H9 (cell line): ENCODE results near the gene NCF1. TPM values are rescaled to one million over a fixed set of nuclear protein-coding genes. Genes with fewer than 3 reads are reported as not detected.
"Not testable (repeated sequence)": the region's sequence is repeated elsewhere in the genome, so short reads cannot be mapped to it uniquely, and the experiment has no call there.

Source experiments
- DNase-seq: peaks from one replicate; pipeline ENCODE4 v3.0.0-alpha.2; 2017
- H2AFZ ChIP-seq: one replicate; pipeline ENCODE4 v1.6.1; 2013; ENCODE audit warnings: mild to moderate bottlenecking, low read length, control low read depth, moderate library complexity
- H2AK5ac ChIP-seq: 2 replicates; pipeline ENCODE4 v1.6.1; 2013; ENCODE audit warnings: low read length, control low read depth, mixed read lengths; ENCODE audit not compliant: insufficient read length
- H2BK120ac ChIP-seq: one replicate; pipeline ENCODE4 v1.6.1; 2013; ENCODE audit warnings: low read depth, mild to moderate bottlenecking, low read length, control low read depth, inconsistent platforms; ENCODE audit not compliant: poor library complexity, severe bottlenecking
- H2BK12ac ChIP-seq: 2 replicates; pipeline ENCODE4 v1.6.1; 2013; ENCODE audit warnings: low read length, control low read depth, mixed read lengths, low read depth; ENCODE audit not compliant: insufficient read length
- H2BK15ac ChIP-seq: 2 replicates; pipeline ENCODE4 v1.6.1; 2013; ENCODE audit warnings: low read depth, low read length, control low read depth
- H2BK20ac ChIP-seq: one replicate; pipeline ENCODE4 v1.6.1; 2013; ENCODE audit warnings: low read depth, mild to moderate bottlenecking, low read length, control low read depth, inconsistent platforms; ENCODE audit not compliant: poor library complexity, severe bottlenecking
- H2BK5ac ChIP-seq: 2 replicates; pipeline ENCODE4 v1.6.1; 2013; ENCODE audit warnings: low read length, control low read depth, mixed read lengths; ENCODE audit not compliant: insufficient read length
- H3K14ac ChIP-seq: 2 replicates; pipeline ENCODE4 v1.6.1; 2013; ENCODE audit warnings: low read length, control low read depth; ENCODE audit not compliant: insufficient read depth
- H3K18ac ChIP-seq: 2 replicates; pipeline ENCODE4 v1.6.1; 2013; ENCODE audit warnings: low read depth, mild to moderate bottlenecking, mixed read lengths, low read length, control low read depth; ENCODE audit not compliant: insufficient read length
- H3K23ac ChIP-seq: 2 replicates; pipeline ENCODE4 v1.6.1; 2013; ENCODE audit warnings: low read length, control low read depth, mixed read lengths, low read depth; ENCODE audit not compliant: insufficient read length
- H3K23me2 ChIP-seq: 2 replicates; pipeline ENCODE4 v1.6.1; 2013; ENCODE audit warnings: low read depth, mild to moderate bottlenecking, mixed read lengths, low read length, control low read depth; ENCODE audit not compliant: insufficient read length, poor library complexity, severe bottlenecking
- H3K27ac ChIP-seq: 2 replicates; pipeline ENCODE4 v1.5.1; 2013; ENCODE audit warnings: low read length, control low read depth, mixed read lengths, low read depth; ENCODE audit not compliant: insufficient read length
- H3K27me3 ChIP-seq: 2 replicates; pipeline ENCODE4 v1.6.1; 2013; ENCODE audit warnings: low read length, control low read depth, inconsistent platforms; ENCODE audit not compliant: insufficient read depth
- H3K4ac ChIP-seq: 2 replicates; pipeline ENCODE4 v1.6.1; 2013; ENCODE audit warnings: low read depth, mild to moderate bottlenecking, control low read depth, inconsistent platforms, low read length, moderate library complexity
- H3K4me1 ChIP-seq: 2 replicates; pipeline ENCODE4 v1.6.1; 2013; ENCODE audit warnings: low read length, control low read depth, inconsistent platforms; ENCODE audit not compliant: insufficient read depth
- H3K4me2 ChIP-seq: 2 replicates; pipeline ENCODE4 v1.6.1; 2013; ENCODE audit warnings: low read length, control low read depth, mixed read lengths; ENCODE audit not compliant: insufficient read length, insufficient read depth
- H3K56ac ChIP-seq: 2 replicates; pipeline ENCODE4 v1.6.1; 2013; ENCODE audit warnings: low read depth, mild to moderate bottlenecking, mixed read lengths, low read length, control low read depth; ENCODE audit not compliant: insufficient read length
- H3K79me1 ChIP-seq: 2 replicates; pipeline ENCODE4 v1.6.1; 2013; ENCODE audit warnings: low read depth, mild to moderate bottlenecking, moderate library complexity, low read length, control low read depth, inconsistent platforms; ENCODE audit not compliant: insufficient read depth, poor library complexity, severe bottlenecking
- H3K79me2 ChIP-seq: 2 replicates; pipeline ENCODE4 v1.6.1; 2013; ENCODE audit warnings: low read length, control low read depth, inconsistent platforms; ENCODE audit not compliant: insufficient read depth
- H3K9ac ChIP-seq: 2 replicates; pipeline ENCODE4 v1.6.1; 2013; ENCODE audit warnings: low read length, control low read depth, mixed read lengths; ENCODE audit not compliant: insufficient read length; ENCODE audit errors: extremely low read depth
- H3K9me3 ChIP-seq: one replicate; pipeline ENCODE4 v1.6.1; 2013; ENCODE audit warnings: low read depth, low read length, inconsistent platforms; ENCODE audit not compliant: control insufficient read depth
- H3T11ph ChIP-seq: one replicate; pipeline ENCODE4 v1.6.1; 2013; ENCODE audit warnings: mild to moderate bottlenecking, low read length, control low read depth, inconsistent platforms
- H4K20me1 ChIP-seq: one replicate; pipeline ENCODE4 v1.6.1; 2013; ENCODE audit not compliant: control insufficient read depth, insufficient read length, insufficient read depth
- H4K5ac ChIP-seq: 2 replicates; pipeline ENCODE4 v1.6.1; 2013; ENCODE audit warnings: low read depth, mild to moderate bottlenecking, mixed read lengths, low read length, control low read depth; ENCODE audit not compliant: insufficient read length
- H4K8ac ChIP-seq: replicated peaks from 2 replicates; pipeline ENCODE4 v1.6.1; 2013; ENCODE audit warnings: low read length, control low read depth, mixed read lengths, low read depth; ENCODE audit not compliant: insufficient read length
- H4K91ac ChIP-seq: 2 replicates; pipeline ENCODE4 v1.6.1; 2013; ENCODE audit warnings: low read depth, mild to moderate bottlenecking, moderate library complexity, mixed read lengths, low read length, control low read depth; ENCODE audit not compliant: insufficient read length
- H3K27ac Mint-ChIP-seq, 3 experiments: 2 replicates in 2 of 3; 3 replicates in 1 of 3; pipeline ENCODE4 v1.8.0; 2020 to 2021; ENCODE audit warnings: mixed read lengths in 3 of 3, mild to moderate bottlenecking in 1 of 3, moderate library complexity in 1 of 3
- H3K27me3 Mint-ChIP-seq: 2 replicates; pipeline ENCODE4 v1.8.0; 2021; ENCODE audit warnings: low read depth, mild to moderate bottlenecking, moderate library complexity, mixed read lengths
- H3K36me3 Mint-ChIP-seq, 3 experiments: 2 replicates in 2 of 3; 3 replicates in 1 of 3; pipeline ENCODE4 v1.8.0; 2020 to 2021; ENCODE audit warnings: low read depth in 3 of 3, mixed read lengths in 3 of 3; ENCODE audit not compliant: insufficient read depth in 1 of 3
- H3K4me1 Mint-ChIP-seq, 2 experiments: 2 replicates each; pipeline ENCODE4 v1.8.0; 2020; ENCODE audit warnings: mixed read lengths in 2 of 2
- H3K4me3 Mint-ChIP-seq, 2 experiments: 2 replicates in 1 of 2; 3 replicates in 1 of 2; pipeline ENCODE4 v1.8.0; 2020 to 2021; ENCODE audit warnings: mild to moderate bottlenecking in 2 of 2, mixed read lengths in 2 of 2, moderate library complexity in 1 of 2
- H3K9me3 Mint-ChIP-seq, 2 experiments: 2 replicates in 1 of 2; 3 replicates in 1 of 2; pipeline ENCODE4 v1.8.0; 2020; ENCODE audit warnings: mild to moderate bottlenecking in 2 of 2, mixed read lengths in 2 of 2, moderate library complexity in 1 of 2
- WGBS: extraction: QIAGEN DNeasy Blood & Tissue Kit; methylation state at CpG from one replicate; pipeline ENCODE4 v1.1.7; 2013; ENCODE audit warnings: missing lambda C conversion rate, low lambda C conversion rate, mixed read lengths; ENCODE audit not compliant: insufficient read length; ENCODE audit errors: extremely low coverage; 5-methylcytosine and 5-hydroxymethylcytosine counted together
- total RNA-seq: library from RNA; stranded (reverse); gene quantifications from 2 replicates; pipeline ENCODE4 v1.2.1, GENCODE V29; 2021

The NCF1 gene
- total RNA-seq, 1 experiment from 2014 or later: 0.63 TPM

- H3K27me3 Mint-ChIP-seq, H3K27ac ChIP-seq, H4K5ac ChIP-seq, H3K23ac ChIP-seq, H3K4ac ChIP-seq, DNase-seq, H3K4me1 ChIP-seq, H4K91ac ChIP-seq, H2AFZ ChIP-seq, H2BK20ac ChIP-seq, H3T11ph ChIP-seq, H3K27me3 ChIP-seq, H3K79me2 ChIP-seq, H3K4me3 Mint-ChIP-seq, H3K9ac ChIP-seq, H2AK5ac ChIP-seq, H3K14ac ChIP-seq, H3K9me3 Mint-ChIP-seq, H4K8ac ChIP-seq, H3K79me1 ChIP-seq, H2BK15ac ChIP-seq, H3K27ac Mint-ChIP-seq, H3K56ac ChIP-seq, H3K4me2 ChIP-seq, H2BK120ac ChIP-seq, H3K9me3 ChIP-seq, H3K36me3 Mint-ChIP-seq, H3K18ac ChIP-seq, H3K4me1 Mint-ChIP-seq, H3K23me2 ChIP-seq, H4K20me1 ChIP-seq, H2BK5ac ChIP-seq, H2BK12ac ChIP-seq: not testable (repeated sequence)
- whole genome bisulfite sequencing: no CpG with 5 or more reads among the region's 3 CpGs
Measured at GRCh38 chr7:74758982-74759381, 14.8 kb upstream of the NCF1 start.

GRCh38 chr7:74765205-74765918 is 8.4 kb upstream of the NCF1 start:
- WGBS: no CpG with 5 or more reads among the region's 17 CpGs
- not testable (repeated sequence) for H2BK12ac ChIP-seq, H3K27ac Mint-ChIP-seq

More at GRCh38 chr7:74765205-74765918, 8.4 kb upstream of the NCF1 start:
- not testable (repeated sequence) for H3K79me1 ChIP-seq, H3K79me2 ChIP-seq, H3K56ac ChIP-seq, H3K9ac ChIP-seq, H3K4me1 Mint-ChIP-seq, H3K23me2 ChIP-seq, H3K9me3 Mint-ChIP-seq, H3T11ph ChIP-seq, H4K91ac ChIP-seq, H2BK20ac ChIP-seq, H2BK120ac ChIP-seq, H2BK15ac ChIP-seq, H3K27ac ChIP-seq, H3K14ac ChIP-seq, H4K5ac ChIP-seq, H3K4me3 Mint-ChIP-seq, H2BK5ac ChIP-seq, H3K4ac ChIP-seq, H3K4me1 ChIP-seq, H3K9me3 ChIP-seq, H2AFZ ChIP-seq, H3K18ac ChIP-seq, H4K20me1 ChIP-seq, H3K27me3 ChIP-seq, H3K27me3 Mint-ChIP-seq, H3K36me3 Mint-ChIP-seq, H2AK5ac ChIP-seq, H3K4me2 ChIP-seq, H4K8ac ChIP-seq, H3K23ac ChIP-seq, DNase-seq
